Measurements from ENCODE around the gene PPP2R2C.

DNA sequence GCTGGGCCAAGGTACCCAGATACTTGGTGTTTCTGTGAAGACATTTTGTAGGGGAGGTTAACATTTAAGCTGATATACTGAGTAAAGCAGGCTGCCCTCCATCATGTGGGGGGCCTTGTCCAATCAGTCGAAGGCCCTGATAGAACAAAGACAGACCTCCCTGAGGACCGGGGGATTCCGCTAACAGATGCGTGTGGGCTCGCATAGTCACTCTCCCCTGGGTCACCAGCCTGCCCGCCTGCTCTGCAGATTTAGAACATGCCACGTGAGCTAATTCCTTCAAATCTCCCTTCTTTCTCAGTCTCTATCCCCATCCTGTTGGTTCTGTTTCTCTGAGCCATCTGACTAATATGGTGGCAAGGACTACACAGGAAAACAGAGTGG, 142.0 kb downstream of the PPP2R2C start:
- TF ChIP-seq, protein P1, sequence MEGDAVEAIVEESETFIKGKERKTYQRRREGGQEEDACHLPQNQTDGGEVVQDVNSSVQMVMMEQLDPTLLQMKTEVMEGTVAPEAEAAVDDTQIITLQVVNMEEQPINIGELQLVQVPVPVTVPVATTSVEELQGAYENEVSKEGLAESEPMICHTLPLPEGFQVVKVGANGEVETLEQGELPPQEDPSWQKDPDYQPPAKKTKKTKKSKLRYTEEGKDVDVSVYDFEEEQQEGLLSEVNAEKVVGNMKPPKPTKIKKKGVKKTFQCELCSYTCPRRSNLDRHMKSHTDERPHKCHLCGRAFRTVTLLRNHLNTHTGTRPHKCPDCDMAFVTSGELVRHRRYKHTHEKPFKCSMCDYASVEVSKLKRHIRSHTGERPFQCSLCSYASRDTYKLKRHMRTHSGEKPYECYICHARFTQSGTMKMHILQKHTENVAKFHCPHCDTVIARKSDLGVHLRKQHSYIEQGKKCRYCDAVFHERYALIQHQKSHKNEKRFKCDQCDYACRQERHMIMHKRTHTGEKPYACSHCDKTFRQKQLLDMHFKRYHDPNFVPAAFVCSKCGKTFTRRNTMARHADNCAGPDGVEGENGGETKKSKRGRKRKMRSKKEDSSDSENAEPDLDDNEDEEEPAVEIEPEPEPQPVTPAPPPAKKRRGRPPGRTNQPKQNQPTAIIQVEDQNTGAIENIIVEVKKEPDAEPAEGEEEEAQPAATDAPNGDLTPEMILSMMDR (IDR thresholded peaks at IDR 0.05) = no peak
- TF ChIP-seq POLR2AphosphoS5 (IDR thresholded peaks at IDR 0.05; ENCODE audit: low read depth, low read length) = no peak
- no peak for TF ChIP-seq REST (IDR thresholded peaks at IDR 0.05; ENCODE audit: insufficient read depth in 1 of 2, low read depth in 2 of 2, low read length in 1 of 2)
